SK-N-SH treated with all-trans-retinoic acid at 6 μM for 48 hours (cell line): ENCODE data around the gene CDC42EP1.

Experiments used
- ATAC-seq: fragments of 200-7000 bp; cut with Tn5 transposase; 3 replicates; pipeline ENCODE4 v1.9.1; 2020; ENCODE audit warnings: mild to moderate bottlenecking, moderate library complexity
- ARNTL ChIP-seq: fragments of 450-650 bp; formaldehyde crosslinking; IDR thresholded peaks from 2 replicates; pipeline ENCODE4 v1.5.0; 2020; ENCODE audit warnings: low read depth, mild to moderate bottlenecking, moderate library complexity, borderline replicate concordance
- BACH2 ChIP-seq: fragments of 250-450 bp; sonication (Bioruptor Pico); IDR thresholded peaks from 2 replicates; pipeline ENCODE4 v1.9.0; 2021; ENCODE audit warnings: mild to moderate bottlenecking, borderline replicate concordance
- CREB5 ChIP-seq: fragments of 250-450 bp; sonication (Bioruptor Pico); IDR thresholded peaks from 2 replicates; pipeline ENCODE4 v1.5.1; 2020; ENCODE audit warnings: low read depth, mild to moderate bottlenecking, moderate library complexity
- CSDC2 ChIP-seq: fragments of 250-450 bp; sonication (Bioruptor Pico); IDR thresholded peaks from 2 replicates; pipeline ENCODE4 v1.5.0; 2020; ENCODE audit warnings: mild to moderate bottlenecking, moderate library complexity
- CSRNP3 ChIP-seq: fragments of 250-450 bp; sonication (Bioruptor Pico); IDR thresholded peaks from 2 replicates; pipeline ENCODE4 v1.5.1; 2021; ENCODE audit warnings: mild to moderate bottlenecking, moderate library complexity
- ESRRG ChIP-seq: fragments of 250-450 bp; sonication (Bioruptor Pico); IDR thresholded peaks from 2 replicates; pipeline ENCODE4 v1.6.1; 2021; ENCODE audit warnings: mild to moderate bottlenecking
- GLIS3 ChIP-seq: fragments of 250-450 bp; sonication (Bioruptor Pico); IDR thresholded peaks from 2 replicates; pipeline ENCODE4 v1.5.0; 2020; ENCODE audit warnings: mild to moderate bottlenecking, moderate library complexity
- ISL1 ChIP-seq: fragments of 250-450 bp; sonication (Bioruptor Pico); IDR thresholded peaks from 2 replicates; pipeline ENCODE4 v2.1.2; 2022; ENCODE audit warnings: mild to moderate bottlenecking, moderate library complexity
- OSR1 ChIP-seq: fragments of 250-450 bp; sonication (Bioruptor Pico); IDR thresholded peaks from 2 replicates; pipeline ENCODE4 v1.8.0; 2022; ENCODE audit warnings: moderate library complexity, mild to moderate bottlenecking, inconsistent platforms
- RARB ChIP-seq: fragments of 250-450 bp; sonication (Bioruptor Pico); IDR thresholded peaks from 2 replicates; pipeline ENCODE4 v1.8.0; 2021; ENCODE audit warnings: mild to moderate bottlenecking, moderate library complexity
- SNAI2 ChIP-seq: fragments of 250-450 bp; sonication (Bioruptor Pico); IDR thresholded peaks from 2 replicates; pipeline ENCODE4 v1.5.0; 2020; ENCODE audit warnings: mild to moderate bottlenecking, moderate library complexity
- TCF4 ChIP-seq: fragments of 250-450 bp; sonication (Bioruptor Pico); IDR thresholded peaks from 2 replicates; pipeline ENCODE4 v1.8.0; 2021; ENCODE audit warnings: mild to moderate bottlenecking, moderate library complexity, borderline replicate concordance
- TOX ChIP-seq: fragments of 250-450 bp; sonication (Bioruptor Pico); IDR thresholded peaks from 2 replicates; pipeline ENCODE4 v1.8.0; 2021; ENCODE audit warnings: mild to moderate bottlenecking, moderate library complexity, borderline replicate concordance
- ZC3H10 ChIP-seq: fragments of 250-450 bp; sonication (Bioruptor Pico); IDR thresholded peaks from 2 replicates; pipeline ENCODE4 v1.5.1; 2021; ENCODE audit warnings: mild to moderate bottlenecking, moderate library complexity
- ZFP3 ChIP-seq: fragments of 250-450 bp; sonication (Bioruptor Pico); IDR thresholded peaks from 2 replicates; pipeline ENCODE4 v1.5.0; 2020; ENCODE audit warnings: mild to moderate bottlenecking, moderate library complexity
- ZFP30 ChIP-seq: fragments of 450-650 bp; formaldehyde crosslinking; IDR thresholded peaks from 2 replicates; pipeline ENCODE4 v1.5.0; 2022; ENCODE audit warnings: mild to moderate bottlenecking, moderate library complexity
- ZNF70 ChIP-seq: fragments of 450-650 bp; formaldehyde crosslinking; IDR thresholded peaks from 2 replicates; pipeline ENCODE4 v1.5.0; 2020; ENCODE audit warnings: mild to moderate bottlenecking, moderate library complexity
- ZNF8 ChIP-seq: fragments of 450-650 bp; formaldehyde crosslinking; IDR thresholded peaks from 2 replicates; pipeline ENCODE4 v1.5.0; 2020; ENCODE audit warnings: mild to moderate bottlenecking, moderate library complexity
- TF ChIP-seq, protein P1 (sequence below): fragments of 250-450 bp; sonication (Bioruptor Pico); IDR thresholded peaks from 2 replicates; pipeline ENCODE4 v1.8.0; 2020; ENCODE audit warnings: mild to moderate bottlenecking, moderate library complexity, borderline replicate concordance
- TF ChIP-seq, protein P2 (sequence below): fragments of 250-450 bp; sonication (Bioruptor Pico); IDR thresholded peaks from 2 replicates; pipeline ENCODE4 v1.5.0; 2020; ENCODE audit warnings: mild to moderate bottlenecking, moderate library complexity
- TF ChIP-seq, protein P3 (sequence below): fragments of 250-450 bp; sonication (Bioruptor Pico); IDR thresholded peaks from 2 replicates; pipeline ENCODE4 v1.8.0; 2021; ENCODE audit warnings: low read depth, mild to moderate bottlenecking, moderate library complexity, borderline replicate concordance

CDC42EP1 gene

DNA sequence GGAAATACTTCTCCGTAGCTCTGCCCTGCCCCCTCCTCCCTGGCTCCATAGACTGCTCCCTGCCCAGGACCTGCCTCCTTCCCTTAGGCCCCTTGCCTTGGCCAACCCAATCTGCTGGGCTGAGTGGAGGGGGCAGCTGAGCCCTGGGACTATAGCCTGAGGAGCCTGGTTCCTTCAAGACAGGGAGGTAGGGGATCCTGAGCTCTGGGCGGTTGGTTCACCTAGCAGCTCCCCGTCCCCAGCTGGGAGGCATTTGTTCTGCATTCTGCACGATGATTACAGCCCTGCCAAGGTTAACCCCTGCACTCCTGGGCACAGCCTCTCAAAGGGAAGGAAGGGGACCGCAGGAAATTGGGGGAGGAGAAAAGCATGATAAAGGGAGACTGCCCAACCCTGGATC, 3.6 kb upstream of the CDC42EP1 start:
- TF ChIP-seq ZNF70 (CRISPR knock-in tag) (no peak), CSRNP3 (no peak), SNAI2 (no peak), RARB (CRISPR knock-in tag) (no peak), CREB5 (no peak), TCF4 (CRISPR knock-in tag) (no peak), ESRRG (CRISPR knock-in tag) (no peak), ISL1 (CRISPR knock-in tag) (no peak), BACH2 (CRISPR knock-in tag) (no peak), ZC3H10 (no peak), ZFP3 (CRISPR knock-in tag) (no peak), ZNF8 (CRISPR knock-in tag) (no peak), TOX (CRISPR knock-in tag) (no peak), OSR1 (no peak), GLIS3 (no peak), ARNTL (no peak), ZFP30 (no peak)
- TF ChIP-seq, protein P1, sequence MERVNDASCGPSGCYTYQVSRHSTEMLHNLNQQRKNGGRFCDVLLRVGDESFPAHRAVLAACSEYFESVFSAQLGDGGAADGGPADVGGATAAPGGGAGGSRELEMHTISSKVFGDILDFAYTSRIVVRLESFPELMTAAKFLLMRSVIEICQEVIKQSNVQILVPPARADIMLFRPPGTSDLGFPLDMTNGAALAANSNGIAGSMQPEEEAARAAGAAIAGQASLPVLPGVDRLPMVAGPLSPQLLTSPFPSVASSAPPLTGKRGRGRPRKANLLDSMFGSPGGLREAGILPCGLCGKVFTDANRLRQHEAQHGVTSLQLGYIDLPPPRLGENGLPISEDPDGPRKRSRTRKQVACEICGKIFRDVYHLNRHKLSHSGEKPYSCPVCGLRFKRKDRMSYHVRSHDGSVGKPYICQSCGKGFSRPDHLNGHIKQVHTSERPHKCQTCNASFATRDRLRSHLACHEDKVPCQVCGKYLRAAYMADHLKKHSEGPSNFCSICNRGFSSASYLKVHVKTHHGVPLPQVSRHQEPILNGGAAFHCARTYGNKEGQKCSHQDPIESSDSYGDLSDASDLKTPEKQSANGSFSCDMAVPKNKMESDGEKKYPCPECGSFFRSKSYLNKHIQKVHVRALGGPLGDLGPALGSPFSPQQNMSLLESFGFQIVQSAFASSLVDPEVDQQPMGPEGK (CRISPR knock-in tag), result no peak
- TF ChIP-seq, protein P2, sequence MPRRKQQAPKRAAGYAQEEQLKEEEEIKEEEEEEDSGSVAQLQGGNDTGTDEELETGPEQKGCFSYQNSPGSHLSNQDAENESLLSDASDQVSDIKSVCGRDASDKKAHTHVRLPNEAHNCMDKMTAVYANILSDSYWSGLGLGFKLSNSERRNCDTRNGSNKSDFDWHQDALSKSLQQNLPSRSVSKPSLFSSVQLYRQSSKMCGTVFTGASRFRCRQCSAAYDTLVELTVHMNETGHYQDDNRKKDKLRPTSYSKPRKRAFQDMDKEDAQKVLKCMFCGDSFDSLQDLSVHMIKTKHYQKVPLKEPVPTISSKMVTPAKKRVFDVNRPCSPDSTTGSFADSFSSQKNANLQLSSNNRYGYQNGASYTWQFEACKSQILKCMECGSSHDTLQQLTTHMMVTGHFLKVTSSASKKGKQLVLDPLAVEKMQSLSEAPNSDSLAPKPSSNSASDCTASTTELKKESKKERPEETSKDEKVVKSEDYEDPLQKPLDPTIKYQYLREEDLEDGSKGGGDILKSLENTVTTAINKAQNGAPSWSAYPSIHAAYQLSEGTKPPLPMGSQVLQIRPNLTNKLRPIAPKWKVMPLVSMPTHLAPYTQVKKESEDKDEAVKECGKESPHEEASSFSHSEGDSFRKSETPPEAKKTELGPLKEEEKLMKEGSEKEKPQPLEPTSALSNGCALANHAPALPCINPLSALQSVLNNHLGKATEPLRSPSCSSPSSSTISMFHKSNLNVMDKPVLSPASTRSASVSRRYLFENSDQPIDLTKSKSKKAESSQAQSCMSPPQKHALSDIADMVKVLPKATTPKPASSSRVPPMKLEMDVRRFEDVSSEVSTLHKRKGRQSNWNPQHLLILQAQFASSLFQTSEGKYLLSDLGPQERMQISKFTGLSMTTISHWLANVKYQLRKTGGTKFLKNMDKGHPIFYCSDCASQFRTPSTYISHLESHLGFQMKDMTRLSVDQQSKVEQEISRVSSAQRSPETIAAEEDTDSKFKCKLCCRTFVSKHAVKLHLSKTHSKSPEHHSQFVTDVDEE (CRISPR knock-in tag), result no peak
- TF ChIP-seq, all 23 proteins: peak for 0
- no peak for ATAC-seq

DNA sequence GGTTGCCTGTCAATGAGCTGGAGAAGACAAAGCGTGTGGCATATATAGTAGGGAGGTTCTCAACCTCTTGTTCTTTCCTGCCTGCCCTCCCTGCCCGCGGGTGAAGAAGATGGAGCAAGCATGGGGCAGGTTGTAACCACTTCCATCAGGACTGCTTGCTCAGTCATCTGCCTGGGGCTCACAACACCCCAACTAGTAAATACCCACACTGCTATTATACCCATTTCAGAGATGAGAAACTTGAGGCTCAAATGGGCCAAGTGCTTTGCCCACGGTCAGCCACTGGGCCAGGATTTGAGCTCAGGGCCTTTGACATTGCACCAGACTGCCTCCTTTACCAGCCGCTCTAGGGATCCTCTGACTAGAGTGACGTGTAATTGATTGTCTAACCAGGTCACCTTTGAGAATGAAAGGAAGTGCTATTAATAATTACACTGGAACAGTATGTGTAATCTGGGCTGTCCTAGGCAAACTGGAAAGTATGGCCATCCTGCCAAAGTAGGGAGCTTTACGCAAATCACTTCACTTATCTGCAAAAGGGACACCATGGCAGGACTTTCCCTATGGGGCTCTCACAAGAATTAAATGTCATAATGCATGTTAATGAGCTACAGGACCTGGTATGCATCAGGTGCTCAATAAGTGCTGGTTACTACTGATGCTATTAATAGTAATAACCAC, 2.8 kb upstream of the CDC42EP1 start:
- no peak for ATAC-seq
- TF ChIP-seq CREB5 (no peak), CSRNP3 (no peak), BACH2 (CRISPR knock-in tag) (no peak), SNAI2 (no peak), RARB (CRISPR knock-in tag) (no peak), ZFP30 (no peak), ZFP3 (CRISPR knock-in tag) (no peak), ZNF8 (CRISPR knock-in tag) (no peak), CSDC2 (no peak), TOX (CRISPR knock-in tag) (no peak), GLIS3 (no peak), ZNF70 (CRISPR knock-in tag) (no peak)
- TF ChIP-seq, protein P2 (CRISPR knock-in tag), result no peak
- TF ChIP-seq, protein P3, sequence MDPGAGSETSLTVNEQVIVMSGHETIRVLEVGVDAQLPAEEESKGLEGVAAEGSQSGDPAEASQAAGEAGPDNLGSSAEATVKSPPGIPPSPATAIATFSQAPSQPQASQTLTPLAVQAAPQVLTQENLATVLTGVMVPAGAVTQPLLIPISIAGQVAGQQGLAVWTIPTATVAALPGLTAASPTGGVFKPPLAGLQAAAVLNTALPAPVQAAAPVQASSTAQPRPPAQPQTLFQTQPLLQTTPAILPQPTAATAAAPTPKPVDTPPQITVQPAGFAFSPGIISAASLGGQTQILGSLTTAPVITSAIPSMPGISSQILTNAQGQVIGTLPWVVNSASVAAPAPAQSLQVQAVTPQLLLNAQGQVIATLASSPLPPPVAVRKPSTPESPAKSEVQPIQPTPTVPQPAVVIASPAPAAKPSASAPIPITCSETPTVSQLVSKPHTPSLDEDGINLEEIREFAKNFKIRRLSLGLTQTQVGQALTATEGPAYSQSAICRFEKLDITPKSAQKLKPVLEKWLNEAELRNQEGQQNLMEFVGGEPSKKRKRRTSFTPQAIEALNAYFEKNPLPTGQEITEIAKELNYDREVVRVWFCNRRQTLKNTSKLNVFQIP (CRISPR knock-in tag), result no peak
